Pons (tissue), 1 donor: ENCODE data around the gene PEX11G.

ENCODE experiments used
- DNase-seq: peaks from one replicate; pipeline ENCODE4 v3.0.0-alpha.2; 2016; ENCODE audit warnings: low spot score

Gene PEX11G

DNA sequence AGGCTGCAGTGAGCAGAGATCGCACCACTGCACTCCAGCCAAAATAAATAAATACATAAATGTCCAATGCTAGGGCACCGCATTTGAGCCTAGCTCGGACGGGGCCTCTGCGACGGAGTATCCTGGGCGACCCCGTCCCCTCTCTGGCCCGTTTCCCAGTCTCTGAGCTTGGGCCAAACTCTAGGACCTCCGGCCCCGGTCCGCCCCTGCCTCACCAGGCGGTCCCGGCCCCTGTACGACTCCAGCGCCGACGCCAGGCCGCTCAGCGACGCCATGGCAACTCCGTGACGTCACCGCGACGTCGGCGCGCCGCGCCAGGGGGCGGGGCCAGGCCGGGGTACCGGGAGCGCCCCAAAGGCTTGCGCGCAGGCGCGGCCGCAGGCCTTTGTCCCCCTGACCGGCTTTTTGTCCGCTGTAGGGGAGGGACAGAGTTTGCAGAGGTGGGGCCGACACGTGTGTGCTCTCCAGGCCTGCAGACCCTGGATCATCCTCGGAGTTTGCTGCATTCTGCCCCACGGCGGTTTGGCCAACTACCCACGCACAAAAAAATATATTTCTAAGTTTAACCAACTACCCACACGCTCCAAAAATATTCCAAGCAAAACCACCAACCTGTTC, at the start of gene PEX11G:
Gene PEX11G (minus strand): TSS at position 300 of the 618 bp plus-strand sequence. CDS start 25 bp downstream, at position 275.
- DNase-seq = peak; percentile 86

DNA sequence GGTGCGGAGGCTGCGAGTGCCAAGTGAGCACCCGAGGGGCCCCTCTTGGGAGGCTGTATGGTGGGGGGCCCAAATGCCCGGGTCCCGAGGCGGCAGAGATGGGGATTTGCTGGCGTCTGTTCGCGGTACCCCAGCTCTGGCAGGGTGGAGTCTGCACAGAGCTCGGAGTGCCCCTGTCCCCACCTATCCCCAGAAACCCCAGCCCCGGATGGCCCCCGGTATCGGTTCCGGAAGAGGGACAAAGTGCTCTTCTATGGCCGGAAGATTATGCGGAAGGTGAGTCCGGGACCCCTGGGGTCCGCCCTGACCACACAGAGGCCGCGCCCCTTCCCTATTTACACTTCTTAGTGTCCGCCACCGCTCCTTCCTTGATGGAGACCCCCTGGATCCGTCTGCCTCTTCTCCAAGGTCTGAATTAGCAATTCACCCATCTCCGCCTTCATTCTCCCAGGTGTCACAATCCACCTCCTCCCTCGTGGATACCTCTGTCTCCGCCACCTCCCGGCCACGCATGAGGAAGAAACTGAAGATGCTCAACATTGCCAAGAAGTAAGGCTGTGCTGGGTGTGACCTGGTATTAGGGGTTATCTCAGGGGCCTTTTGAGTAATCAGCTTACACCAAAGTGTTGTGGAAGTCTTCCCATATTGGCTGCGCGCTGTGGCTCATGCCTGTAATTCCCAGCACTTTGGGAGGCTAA, 47.3 kb upstream of the PEX11G start:
- no peak for DNase-seq

DNA sequence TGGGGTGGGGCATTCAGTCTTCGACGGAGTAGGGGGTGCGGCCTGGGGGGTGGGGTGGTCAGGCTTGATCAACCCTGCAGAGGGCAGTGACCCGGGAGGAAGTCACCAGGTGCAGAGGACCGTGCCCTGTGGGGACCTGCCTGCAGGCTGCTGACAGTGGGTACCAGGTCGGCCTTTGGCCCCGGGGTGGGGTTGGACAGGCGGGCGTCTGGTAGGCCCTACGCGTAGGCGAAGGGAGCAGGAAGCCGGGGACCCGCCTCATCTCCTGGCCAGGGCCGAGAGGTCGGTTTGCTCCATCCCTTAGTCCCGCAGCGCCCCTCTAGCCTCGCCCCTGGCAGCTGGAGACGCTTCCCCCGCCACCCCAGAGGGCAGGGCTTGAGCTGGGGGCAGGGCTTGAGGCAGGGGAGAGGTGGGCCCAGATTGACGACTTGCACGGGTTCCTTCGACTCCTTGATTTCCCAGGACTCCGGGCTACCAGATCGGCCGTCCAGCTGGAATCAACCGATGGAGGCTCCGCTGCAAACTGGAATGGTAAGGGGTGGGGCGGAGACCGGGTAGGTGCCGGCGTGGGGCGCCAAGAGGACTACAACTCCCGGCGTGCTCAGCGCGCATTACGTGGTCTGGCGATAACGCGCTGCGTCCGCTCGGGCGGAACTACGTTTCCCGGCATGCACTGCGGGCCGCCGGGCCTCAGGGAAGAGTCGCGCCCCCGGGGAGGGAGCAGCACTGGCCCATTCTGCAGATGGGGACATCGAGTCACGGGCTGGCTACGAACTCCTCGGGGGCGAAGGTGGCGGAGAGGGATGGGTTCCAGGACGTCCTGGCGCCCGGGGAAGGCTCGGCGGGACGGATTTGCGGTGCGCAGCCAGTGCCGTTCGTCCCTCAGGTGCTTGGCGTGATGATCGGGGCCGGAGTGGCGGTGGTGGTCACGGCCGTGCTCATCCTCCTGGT, 46.5 kb upstream of the PEX11G start, which contains the start of gene PNPLA6:
Gene PNPLA6 (plus strand): TSS at position 671 of the 951 bp plus-strand sequence. CDS start 72 bp downstream, at position 743.
- peak; percentile 90 for DNase-seq

GRCh38 chr19:7534531-7535046, 45.8 kb upstream of the PEX11G start:
- peak; percentile 76 for DNase-seq

- peak; percentile 90 for DNase-seq
These were observed 45.2 kb upstream of the PEX11G start for GRCh38 chr19:7533925-7534480.

- DNase-seq = peak; percentile 38
These were observed 44.5 kb upstream of the PEX11G start for GRCh38 chr19:7533281-7533885.

DNA sequence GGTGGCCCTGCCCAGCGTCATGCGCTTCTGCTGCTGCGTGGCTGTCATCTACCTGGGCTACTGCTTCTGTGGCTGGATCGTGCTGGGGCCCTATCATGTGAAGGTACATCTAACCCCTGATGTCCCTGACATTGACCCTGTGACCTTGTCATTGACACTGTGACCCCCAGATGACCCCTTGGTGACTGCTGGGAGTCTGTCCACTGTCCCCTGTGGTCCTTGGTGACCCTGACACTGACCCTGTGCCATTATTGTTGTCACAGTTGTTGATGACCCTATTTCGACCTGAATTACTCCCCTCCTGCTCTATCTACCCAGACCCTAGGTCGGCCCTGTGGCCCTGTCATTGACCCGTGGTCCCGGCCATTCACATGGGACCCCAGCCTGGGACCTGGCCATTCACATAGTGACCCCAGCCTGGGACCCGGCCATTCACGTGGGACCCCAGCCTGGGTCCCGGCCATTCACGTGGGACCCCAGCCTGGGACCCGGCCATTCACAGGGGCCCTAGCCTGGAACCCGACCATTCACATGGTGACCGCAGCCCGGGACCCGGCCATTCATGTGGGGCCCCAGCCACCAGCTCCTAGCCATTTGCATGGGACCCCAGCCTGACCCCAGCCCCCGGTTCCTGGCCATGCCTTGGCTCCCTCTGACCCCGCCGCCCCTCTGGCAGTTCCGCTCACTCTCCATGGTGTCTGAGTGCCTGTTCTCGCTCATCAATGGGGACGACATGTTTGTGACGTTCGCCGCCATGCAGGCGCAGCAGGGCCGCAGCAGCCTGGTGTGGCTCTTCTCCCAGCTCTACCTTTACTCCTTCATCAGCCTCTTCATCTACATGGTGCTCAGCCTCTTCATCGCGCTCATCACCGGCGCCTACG, 41.0 kb upstream of the PEX11G start:
- no peak for DNase-seq

DNA sequence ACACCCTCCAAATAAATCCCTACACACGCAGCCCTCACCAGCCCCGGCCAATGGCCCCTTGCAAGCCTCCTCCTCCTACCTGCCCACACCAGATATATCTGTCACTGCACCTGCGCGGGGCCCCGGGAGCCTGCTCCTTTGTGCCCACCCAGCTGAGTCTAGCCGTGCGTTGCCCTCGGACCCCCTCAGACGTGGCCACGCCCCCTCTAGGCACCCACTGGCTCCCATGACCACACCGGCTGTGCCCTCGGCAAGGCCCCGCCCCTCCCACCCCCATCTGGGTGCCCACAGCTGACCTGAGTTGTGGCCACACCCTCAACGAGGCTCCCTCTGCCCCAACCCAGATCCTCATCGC, 40.4 kb upstream of the PEX11G start:
- DNase-seq = no peak

DNA sequence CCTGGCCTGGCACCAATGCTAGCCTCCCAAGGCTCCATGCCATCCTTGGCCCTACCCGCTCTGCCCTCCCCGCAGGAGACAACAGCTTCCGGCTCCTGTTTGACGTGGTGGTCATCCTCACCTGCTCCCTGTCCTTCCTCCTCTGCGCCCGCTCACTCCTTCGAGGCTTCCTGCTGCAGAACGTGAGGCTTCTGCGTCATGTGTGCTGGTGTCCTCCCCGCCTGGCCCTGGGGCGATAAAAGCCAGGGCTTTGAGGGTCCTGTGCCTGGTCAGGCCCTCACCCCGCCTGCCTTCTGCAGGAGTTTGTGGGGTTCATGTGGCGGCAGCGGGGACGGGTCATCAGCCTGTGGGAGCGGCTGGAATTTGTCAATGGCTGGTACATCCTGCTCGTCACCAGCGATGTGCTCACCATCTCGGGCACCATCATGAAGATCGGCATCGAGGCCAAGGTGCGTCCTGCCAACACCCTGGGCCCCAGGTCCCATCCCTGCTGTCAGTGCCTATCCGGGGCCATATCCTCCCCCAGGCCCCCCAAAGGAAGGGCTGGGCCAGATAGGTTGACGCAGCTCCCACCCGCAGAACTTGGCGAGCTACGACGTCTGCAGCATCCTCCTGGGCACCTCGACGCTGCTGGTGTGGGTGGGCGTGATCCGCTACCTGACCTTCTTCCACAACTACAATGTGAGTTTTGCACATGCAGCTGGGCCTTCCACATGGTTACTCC, 39.8 kb upstream of the PEX11G start:
- DNase-seq = no peak

GRCh38 chr19:7528192-7528519, 39.3 kb upstream of the PEX11G start:
- no peak for DNase-seq

- no peak for DNase-seq
These were observed 38.8 kb upstream of the PEX11G start for GRCh38 chr19:7527516-7528191.

DNA sequence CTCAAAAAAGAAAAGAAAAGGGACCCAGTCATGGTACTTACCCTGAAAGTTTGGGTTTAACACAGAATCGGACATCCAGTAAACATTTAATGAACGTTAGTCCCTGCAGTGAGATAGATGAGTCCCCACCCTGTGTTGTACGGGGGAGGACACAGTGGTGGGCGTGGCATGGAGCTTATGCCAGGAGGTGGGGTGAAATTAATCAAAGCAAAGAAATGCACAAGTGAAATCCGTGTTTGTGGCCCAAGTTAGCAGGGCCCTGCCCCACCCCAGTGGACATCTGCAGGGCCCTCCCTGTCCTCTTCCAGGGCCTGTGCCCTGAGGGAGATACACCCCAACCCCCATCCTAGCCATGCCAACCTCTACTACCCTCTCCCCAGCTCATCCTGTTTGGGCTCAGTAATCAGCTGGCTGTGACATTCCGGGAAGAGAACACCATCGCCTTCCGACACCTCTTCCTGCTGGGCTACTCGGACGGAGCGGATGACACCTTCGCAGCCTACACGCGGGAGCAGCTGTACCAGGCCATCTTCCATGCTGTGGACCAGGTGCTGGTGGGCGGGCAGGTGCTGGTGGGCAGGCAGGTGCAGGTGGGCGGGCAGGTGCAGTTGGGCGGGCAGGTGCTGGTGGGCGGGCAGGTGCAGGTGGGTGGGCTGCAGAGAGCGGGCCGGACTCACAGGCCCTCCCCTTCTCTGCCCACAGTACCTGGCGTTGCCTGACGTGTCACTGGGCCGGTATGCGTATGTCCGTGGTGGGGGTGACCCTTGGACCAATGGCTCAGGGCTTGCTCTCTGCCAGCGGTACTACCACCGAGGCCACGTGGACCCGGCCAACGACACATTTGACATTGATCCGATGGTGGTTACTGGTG, 37.5 kb upstream of the PEX11G start:
- no peak for DNase-seq

DNA sequence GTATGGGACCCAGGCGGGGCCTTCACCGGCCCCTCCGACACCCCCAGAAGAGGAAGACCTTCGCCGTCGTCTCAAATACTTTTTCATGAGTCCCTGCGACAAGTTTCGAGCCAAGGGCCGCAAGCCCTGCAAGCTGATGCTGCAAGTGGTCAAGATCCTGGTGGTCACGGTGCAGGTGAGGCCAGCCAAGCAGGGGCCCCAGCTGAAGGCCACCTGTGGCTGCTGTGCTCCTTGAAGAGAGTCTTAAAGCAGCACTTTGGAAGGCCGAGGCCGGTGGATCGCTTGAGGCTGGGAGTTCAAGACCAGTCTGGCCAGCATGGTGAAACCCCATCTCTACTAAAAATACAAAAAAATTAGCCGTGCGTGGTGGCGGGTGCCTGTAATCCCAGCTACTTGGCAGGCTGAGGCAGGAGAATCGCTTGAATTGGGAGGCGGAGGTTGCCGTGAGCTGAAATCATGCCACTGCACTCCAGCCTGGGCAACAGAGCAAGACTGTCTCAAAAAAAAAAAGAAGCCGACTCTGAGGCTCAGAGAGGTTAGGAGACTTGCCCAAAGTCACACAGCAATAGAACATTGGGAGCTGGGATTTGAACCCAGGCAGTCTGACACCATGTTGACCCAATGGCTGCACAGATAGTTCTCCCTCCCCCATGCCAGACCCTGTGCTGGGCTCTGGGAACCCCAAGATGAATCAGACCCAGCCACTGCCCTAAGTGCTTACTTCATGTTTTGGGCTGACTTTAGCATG, 36.3 kb upstream of the PEX11G start:
- no peak for DNase-seq

DNA sequence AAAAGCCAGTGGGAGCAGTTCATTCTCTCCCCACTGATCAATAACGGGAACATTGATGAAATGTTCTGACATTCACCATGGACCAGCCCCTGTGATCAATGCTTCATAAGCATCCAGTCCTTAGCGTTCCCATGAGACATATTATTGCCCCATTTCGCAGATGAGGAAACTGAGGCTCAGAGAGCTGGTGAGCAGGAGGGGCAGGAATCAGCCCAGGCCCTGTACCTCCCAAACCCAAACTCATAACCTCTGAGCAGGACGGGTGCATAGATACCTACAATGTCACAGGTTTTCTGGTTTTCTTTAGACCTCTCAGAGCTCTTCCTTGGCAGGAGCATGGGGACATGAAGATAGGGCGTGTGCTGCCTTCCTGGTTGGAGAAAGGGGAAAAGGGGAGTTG, 35.7 kb upstream of the PEX11G start:
- DNase-seq = no peak

GRCh38 chr19:7522923-7523667, 34.3 kb upstream of the PEX11G start:
- no peak for DNase-seq

GRCh38 chr19:7522072-7522922, 33.5 kb upstream of the PEX11G start, which contains the start of gene MCOLN1:
Gene MCOLN1 (plus strand): TSS chr19:7522624. CDS start chr19:7522751, 127 bp downstream.
- peak; percentile 95 for DNase-seq
